Neural progenitor cell (in vitro differentiated cells): ENCODE data around the gene FARS2. TPM values are rescaled to one million over a fixed set of nuclear protein-coding genes. Genes with fewer than 3 reads are reported as not detected.

Experiments used
- DNase-seq: peaks from one replicate; pipeline ENCODE4 v3.0.0-alpha.2; 2016; ENCODE audit warnings: low spot score
- H2AFZ ChIP-seq: fragments of 200-600 bp; sonication (generic); replicated peaks from 2 replicates; pipeline ENCODE4 v1.6.1; 2016; ENCODE audit warnings: antibody characterized with exemption
- H3F3A ChIP-seq: fragments of 200-600 bp; sonication (generic); 2 replicates; pipeline ENCODE4 v1.6.1; 2016; ENCODE audit warnings: antibody characterized with exemption, low read depth
- H3K27ac ChIP-seq: fragments of 200-600 bp; sonication (generic); 2 replicates; pipeline ENCODE4 v1.5.1; 2016; ENCODE audit warnings: mild to moderate bottlenecking
- H3K27me3 ChIP-seq: fragments of 200-600 bp; sonication (generic); 2 replicates; pipeline ENCODE4 v1.6.1; 2016; ENCODE audit warnings: mild to moderate bottlenecking, moderate library complexity
- H3K36me3 ChIP-seq: fragments of 200-600 bp; sonication (generic); 2 replicates; pipeline ENCODE4 v1.5.1; 2016
- H3K4me1 ChIP-seq: fragments of 200-600 bp; sonication (generic); 2 replicates; pipeline ENCODE4 v1.6.1; 2016; ENCODE audit warnings: mixed run types
- H3K4me2 ChIP-seq: fragments of 200-600 bp; sonication (generic); 2 replicates; pipeline ENCODE4 v1.6.1; 2016
- H3K4me3 ChIP-seq: fragments of 200-600 bp; sonication (generic); 2 replicates; pipeline ENCODE4 v1.5.1; 2016
- H3K79me2 ChIP-seq: fragments of 200-600 bp; sonication (generic); 2 replicates; pipeline ENCODE4 v1.6.1; 2016; ENCODE audit warnings: low read depth
- H3K9ac ChIP-seq: fragments of 200-600 bp; sonication (generic); 2 replicates; pipeline ENCODE4 v1.6.1; 2016
- H3K9me3 ChIP-seq: fragments of 200-600 bp; sonication (generic); 2 replicates; pipeline ENCODE4 v1.5.1; 2016; ENCODE audit warnings: low read depth
- H4K20me1 ChIP-seq: fragments of 200-600 bp; sonication (generic); 2 replicates; pipeline ENCODE4 v1.6.1; 2016; ENCODE audit warnings: low read depth
- H3K27ac Mint-ChIP-seq: 3 replicates; pipeline ENCODE4 v1.8.0; 2021; ENCODE audit warnings: mixed read lengths
- H3K27me3 Mint-ChIP-seq: 2 replicates; pipeline ENCODE4 v1.8.0; 2022; ENCODE audit warnings: low read depth, mild to moderate bottlenecking, inconsistent platforms, moderate library complexity, mixed read lengths; ENCODE audit not compliant: insufficient read depth
- H3K36me3 Mint-ChIP-seq: 3 replicates; pipeline ENCODE4 v1.8.0; 2021; ENCODE audit warnings: mixed read lengths
- H3K4me1 Mint-ChIP-seq: 3 replicates; pipeline ENCODE4 v1.8.0; 2021; ENCODE audit warnings: mixed read lengths
- H3K4me3 Mint-ChIP-seq: 3 replicates; pipeline ENCODE4 v1.8.0; 2021; ENCODE audit warnings: mild to moderate bottlenecking, moderate library complexity, mixed read lengths
- H3K9me3 Mint-ChIP-seq: 3 replicates; pipeline ENCODE4 v1.8.0; 2020; ENCODE audit warnings: mixed read lengths
- EZH2 ChIP-seq: fragments of 200-600 bp; sonication (generic); IDR thresholded peaks from 2 replicates; pipeline ENCODE4 v1.6.1; 2017; ENCODE audit warnings: antibody characterized with exemption, mild to moderate bottlenecking, moderate library complexity
- EZH2phosphoT487 ChIP-seq: fragments of 200-600 bp; sonication (generic); IDR thresholded peaks from 2 replicates; pipeline ENCODE4 v1.6.1; 2017; ENCODE audit warnings: antibody characterized with exemption
- total RNA-seq: library from RNA; depleted of rRNA; stranded (reverse); fragments of >200 nt; gene quantifications from 2 replicates; pipeline ENCODE4 v1.2.3, GENCODE V29; 2015; ENCODE audit warnings: low replicate concordance
- TF ChIP-seq, protein P1 (sequence below): fragments of 200-600 bp; sonication (generic); IDR thresholded peaks from 2 replicates; pipeline ENCODE4 v1.5.1; 2017; ENCODE audit warnings: antibody characterized with exemption, mild to moderate bottlenecking

FARS2 gene
- total RNA-seq, 1 donor from 2014 or later, result 10.8 TPM

DNA sequence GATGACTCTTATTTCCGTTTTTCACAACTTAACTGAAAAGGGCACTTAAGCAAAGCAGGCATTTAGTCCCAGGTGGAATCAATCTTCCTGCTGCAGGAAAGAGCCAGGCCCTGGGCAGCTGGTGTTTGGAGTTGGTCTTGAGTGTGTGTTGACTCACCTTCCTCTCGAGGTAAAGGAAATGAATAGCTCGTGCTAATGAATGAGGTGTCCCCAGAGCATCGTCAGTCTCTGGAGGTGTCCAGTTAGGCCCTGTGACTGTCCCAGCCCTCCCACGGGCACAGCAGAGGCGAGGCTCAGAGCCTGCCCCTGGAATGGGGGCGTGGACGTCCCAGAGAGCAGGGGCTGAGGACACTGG is 467.7 kb downstream of the FARS2 start:
- Histone ChIP-seq H3K27ac (no peak overlapping the region), H3K27me3 (no peaks in the 10 kb centered on the region), H3K4me2 (no peak overlapping the region), H3K4me3 (no peak overlapping the region), H3K79me2 (no peaks in the 10 kb centered on the region), H3F3A (no peaks in the 10 kb centered on the region), H3K36me3 (no peaks in the 10 kb centered on the region), H3K9me3 (no peaks in the 10 kb centered on the region), H3K4me1 (peaks cover 29% of the 10 kb centered on the region), H3K9ac (no peak overlapping the region), H4K20me1 (no peaks in the 10 kb centered on the region), H2AFZ (no peak overlapping the region)
- TF ChIP-seq EZH2 (no peak), EZH2phosphoT487 (no peak)
- TF ChIP-seq, protein P1, sequence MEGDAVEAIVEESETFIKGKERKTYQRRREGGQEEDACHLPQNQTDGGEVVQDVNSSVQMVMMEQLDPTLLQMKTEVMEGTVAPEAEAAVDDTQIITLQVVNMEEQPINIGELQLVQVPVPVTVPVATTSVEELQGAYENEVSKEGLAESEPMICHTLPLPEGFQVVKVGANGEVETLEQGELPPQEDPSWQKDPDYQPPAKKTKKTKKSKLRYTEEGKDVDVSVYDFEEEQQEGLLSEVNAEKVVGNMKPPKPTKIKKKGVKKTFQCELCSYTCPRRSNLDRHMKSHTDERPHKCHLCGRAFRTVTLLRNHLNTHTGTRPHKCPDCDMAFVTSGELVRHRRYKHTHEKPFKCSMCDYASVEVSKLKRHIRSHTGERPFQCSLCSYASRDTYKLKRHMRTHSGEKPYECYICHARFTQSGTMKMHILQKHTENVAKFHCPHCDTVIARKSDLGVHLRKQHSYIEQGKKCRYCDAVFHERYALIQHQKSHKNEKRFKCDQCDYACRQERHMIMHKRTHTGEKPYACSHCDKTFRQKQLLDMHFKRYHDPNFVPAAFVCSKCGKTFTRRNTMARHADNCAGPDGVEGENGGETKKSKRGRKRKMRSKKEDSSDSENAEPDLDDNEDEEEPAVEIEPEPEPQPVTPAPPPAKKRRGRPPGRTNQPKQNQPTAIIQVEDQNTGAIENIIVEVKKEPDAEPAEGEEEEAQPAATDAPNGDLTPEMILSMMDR, result no peak
- H3K27me3 Mint-ChIP-seq, result peaks cover 4% of the 10 kb centered on the region
- no peak for DNase-seq
- H3K36me3 Mint-ChIP-seq, result no peaks in the 10 kb centered on the region
- H3K27ac Mint-ChIP-seq, result no peak overlapping the region
- no peak overlapping the region for H3K4me3 Mint-ChIP-seq
- no peaks in the 10 kb centered on the region for H3K9me3 Mint-ChIP-seq
- H3K4me1 Mint-ChIP-seq, result peaks cover 36% of the 10 kb centered on the region

DNA sequence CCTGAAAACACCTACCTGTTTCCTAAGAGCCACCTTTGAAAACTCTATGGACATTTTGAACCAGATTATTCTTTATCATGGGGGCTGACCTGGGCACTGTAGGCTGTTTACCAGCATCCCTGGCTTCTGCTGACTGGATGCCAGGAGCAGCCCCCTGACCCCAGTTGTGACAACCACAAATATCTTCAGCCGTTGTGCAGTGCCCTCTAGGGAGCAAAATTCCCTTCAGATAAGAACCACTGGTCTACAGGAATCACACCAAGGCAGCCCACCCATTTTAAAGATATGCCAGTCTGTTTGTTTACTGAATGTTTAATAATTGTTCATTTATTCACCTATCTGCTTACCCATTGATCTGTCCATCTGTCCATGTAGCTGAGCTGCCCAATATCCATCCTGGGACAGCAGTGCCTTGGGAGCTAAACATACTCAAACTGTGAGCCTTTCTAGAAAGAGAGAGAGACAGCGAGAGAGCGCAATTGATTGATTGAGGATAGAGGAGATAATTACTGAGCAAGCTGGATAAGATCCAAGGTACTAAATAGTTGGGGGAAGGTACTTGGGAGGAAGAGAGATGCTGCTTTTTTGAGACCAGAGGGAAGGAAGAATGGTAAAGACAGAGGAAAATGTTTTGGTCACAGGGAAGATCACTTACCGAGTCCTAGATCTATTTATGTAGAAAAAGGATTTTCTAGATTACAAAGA is 468.7 kb downstream of the FARS2 start:
- Mint-ChIP-seq H3K4me3 (no peak overlapping the region), H3K9me3 (no peaks in the 10 kb centered on the region), H3K36me3 (no peaks in the 10 kb centered on the region), H3K27me3 (peaks cover 4% of the 10 kb centered on the region), H3K27ac (no peak overlapping the region), H3K4me1 (peaks cover 28% of the 10 kb centered on the region)
- Histone ChIP-seq H3K9me3 (no peaks in the 10 kb centered on the region), H3K27ac (no peak overlapping the region), H3K9ac (no peak overlapping the region), H2AFZ (no peak overlapping the region), H3K4me2 (no peak overlapping the region), H3K36me3 (no peaks in the 10 kb centered on the region), H4K20me1 (no peaks in the 10 kb centered on the region), H3K4me3 (no peak overlapping the region), H3F3A (no peaks in the 10 kb centered on the region), H3K27me3 (no peaks in the 10 kb centered on the region), H3K79me2 (no peaks in the 10 kb centered on the region), H3K4me1 (peaks cover 25% of the 10 kb centered on the region)
- TF ChIP-seq, protein P1, result peak; percentile 37
- TF ChIP-seq EZH2, result no peak
- peak; percentile 20 for DNase-seq

DNA sequence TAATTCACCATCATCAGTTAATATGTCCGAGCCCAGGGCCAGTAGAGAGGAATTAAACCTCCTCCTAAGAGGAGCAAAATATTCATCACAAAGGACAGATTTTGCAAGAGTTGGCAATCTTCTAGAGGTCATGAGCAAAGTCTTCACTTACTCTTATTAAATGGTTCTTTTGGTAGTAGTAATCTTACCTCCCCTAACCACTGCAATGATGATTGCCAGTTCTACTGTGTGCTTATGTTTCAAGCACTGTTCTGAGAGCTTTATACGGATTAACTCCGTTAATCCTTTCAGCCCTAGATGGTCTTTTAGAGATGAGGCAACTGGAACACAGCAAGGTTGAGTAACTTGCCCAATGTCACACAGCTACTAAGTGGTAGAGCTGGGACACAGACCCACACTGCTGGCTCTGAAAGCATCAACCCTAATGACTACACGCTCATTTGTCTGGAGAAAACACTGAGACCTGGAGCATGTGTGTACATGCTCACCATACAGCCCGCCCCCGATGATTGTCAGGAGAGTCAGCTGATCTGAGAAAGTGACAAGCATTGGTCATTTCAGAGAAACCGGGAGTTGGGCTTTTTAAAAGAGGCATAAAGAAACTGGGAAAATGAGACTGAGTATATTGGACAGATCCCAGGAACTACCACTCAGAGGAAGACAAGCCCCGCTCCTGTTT is 469.4 kb downstream of the FARS2 start:
- Histone ChIP-seq H3K4me3 (no peak overlapping the region), H3K9ac (no peak overlapping the region), H4K20me1 (no peaks in the 10 kb centered on the region), H3K36me3 (no peaks in the 10 kb centered on the region), H3K9me3 (no peaks in the 10 kb centered on the region), H3K79me2 (no peaks in the 10 kb centered on the region), H3K4me2 (no peak overlapping the region), H3K4me1 (peaks cover 25% of the 10 kb centered on the region), H3F3A (no peaks in the 10 kb centered on the region), H3K27ac (no peak overlapping the region), H3K27me3 (no peaks in the 10 kb centered on the region), H2AFZ (no peak overlapping the region)
- TF ChIP-seq EZH2, result no peak
- no peak for TF ChIP-seq EZH2phosphoT487
- TF ChIP-seq, protein P1, result no peak
- Mint-ChIP-seq H3K27me3 (peaks cover 8% of the 10 kb centered on the region), H3K4me1 (peaks cover 34% of the 10 kb centered on the region), H3K4me3 (no peak overlapping the region), H3K9me3 (no peaks in the 10 kb centered on the region), H3K27ac (no peak overlapping the region), H3K36me3 (no peaks in the 10 kb centered on the region)
- no peak for DNase-seq
